Esophagus squamous epithelium (tissue), 4 donors: ENCODE data around the gene CFAP299.

Source experiments
- CTCF ChIP-seq, 6 experiments: fragments of 450-650 bp in 4 of 6; fragments of 200-600 bp in 2 of 6; sonication (generic) in 2 of 6; IDR thresholded peaks; one replicate each; pipeline ENCODE4 v1.5.1; 2016 to 2019; ENCODE audit warnings: antibody characterized with exemption in 6 of 6, mild to moderate bottlenecking in 4 of 6, moderate library complexity in 4 of 6
- POLR2A ChIP-seq, 4 donors: fragments of 450-650 bp; IDR thresholded peaks; one replicate each; pipeline ENCODE4 v1.6.1; 2017; ENCODE audit warnings: antibody characterized with exemption in 4 of 4, mild to moderate bottlenecking in 4 of 4, moderate library complexity in 3 of 4

GRCh38 chr4:80713409-80713808, 377.9 kb downstream of the CFAP299 start:
- TF ChIP-seq CTCF (IDR thresholded peaks at IDR 0.05) (no peak), POLR2A (IDR thresholded peaks at IDR 0.05) (no peak)
